ENCODE measurements around the gene EIF4G3. TPM values are rescaled to one million over a fixed set of nuclear protein-coding genes. Genes with fewer than 3 reads are reported as not detected.
"Not testable (repeated sequence)": the region's sequence is repeated elsewhere in the genome, so short reads cannot be mapped to it uniquely, and the experiment has no call there.

The EIF4G3 gene
- total and polyA plus RNA-seq, 12 donors = 13.3 to 50.2 (median 36.1) TPM

DNA sequence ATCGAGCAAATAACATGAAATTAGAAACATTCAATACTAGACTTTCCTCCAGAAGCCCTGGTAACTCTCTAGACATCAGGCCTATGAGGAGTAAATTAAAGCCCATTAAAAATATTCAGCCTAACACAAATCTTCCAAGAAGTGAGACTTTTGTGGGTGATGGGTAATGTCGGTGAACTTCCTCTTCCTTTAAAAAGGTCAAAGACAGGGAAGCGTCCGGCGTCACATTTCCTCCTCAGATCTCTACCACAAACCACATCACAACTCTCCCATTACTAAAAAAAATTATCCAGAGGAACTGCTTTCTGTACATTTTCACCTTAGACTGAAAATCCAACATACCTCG, 1.4 kb downstream of the EIF4G3 start:
- TF ChIP-seq, protein P1, sequence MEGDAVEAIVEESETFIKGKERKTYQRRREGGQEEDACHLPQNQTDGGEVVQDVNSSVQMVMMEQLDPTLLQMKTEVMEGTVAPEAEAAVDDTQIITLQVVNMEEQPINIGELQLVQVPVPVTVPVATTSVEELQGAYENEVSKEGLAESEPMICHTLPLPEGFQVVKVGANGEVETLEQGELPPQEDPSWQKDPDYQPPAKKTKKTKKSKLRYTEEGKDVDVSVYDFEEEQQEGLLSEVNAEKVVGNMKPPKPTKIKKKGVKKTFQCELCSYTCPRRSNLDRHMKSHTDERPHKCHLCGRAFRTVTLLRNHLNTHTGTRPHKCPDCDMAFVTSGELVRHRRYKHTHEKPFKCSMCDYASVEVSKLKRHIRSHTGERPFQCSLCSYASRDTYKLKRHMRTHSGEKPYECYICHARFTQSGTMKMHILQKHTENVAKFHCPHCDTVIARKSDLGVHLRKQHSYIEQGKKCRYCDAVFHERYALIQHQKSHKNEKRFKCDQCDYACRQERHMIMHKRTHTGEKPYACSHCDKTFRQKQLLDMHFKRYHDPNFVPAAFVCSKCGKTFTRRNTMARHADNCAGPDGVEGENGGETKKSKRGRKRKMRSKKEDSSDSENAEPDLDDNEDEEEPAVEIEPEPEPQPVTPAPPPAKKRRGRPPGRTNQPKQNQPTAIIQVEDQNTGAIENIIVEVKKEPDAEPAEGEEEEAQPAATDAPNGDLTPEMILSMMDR (IDR thresholded peaks at IDR 0.05) = no peak
- Histone ChIP-seq H3K9me3 (no peaks in the 10 kb centered on the region), H3K27me3 (no peaks in the 10 kb centered on the region), H3K36me3 (peaks cover 0 to 13% (median 0%) of the 10 kb centered on the region in 9 donors), H3K4me3 (peak overlapping the region; percentile 75 to 98 (median 92)), H3K27ac (peak overlapping the region; percentile 68 to 98 (median 96)), H3K4me1 (peaks cover 3 to 45% (median 31%) of the 10 kb centered on the region in 9 donors)
- ATAC-seq (peak in 2 of 8 donors; percentile 14 to 41), DNase-seq (peak in 1 of 2 donors; percentile 63)
- 2 to 3% methylated on average over 6 of the region's 6 CpGs for WGBS, 2 donors
- intact Hi-C loops (cut with DNase I) = loop anchor here in 2 of 10 donors (5.0 to 10.0 kb wide), 2 partner anchors 90 to 188 kb away; no protein-coding TSS in a partner anchor

DNA sequence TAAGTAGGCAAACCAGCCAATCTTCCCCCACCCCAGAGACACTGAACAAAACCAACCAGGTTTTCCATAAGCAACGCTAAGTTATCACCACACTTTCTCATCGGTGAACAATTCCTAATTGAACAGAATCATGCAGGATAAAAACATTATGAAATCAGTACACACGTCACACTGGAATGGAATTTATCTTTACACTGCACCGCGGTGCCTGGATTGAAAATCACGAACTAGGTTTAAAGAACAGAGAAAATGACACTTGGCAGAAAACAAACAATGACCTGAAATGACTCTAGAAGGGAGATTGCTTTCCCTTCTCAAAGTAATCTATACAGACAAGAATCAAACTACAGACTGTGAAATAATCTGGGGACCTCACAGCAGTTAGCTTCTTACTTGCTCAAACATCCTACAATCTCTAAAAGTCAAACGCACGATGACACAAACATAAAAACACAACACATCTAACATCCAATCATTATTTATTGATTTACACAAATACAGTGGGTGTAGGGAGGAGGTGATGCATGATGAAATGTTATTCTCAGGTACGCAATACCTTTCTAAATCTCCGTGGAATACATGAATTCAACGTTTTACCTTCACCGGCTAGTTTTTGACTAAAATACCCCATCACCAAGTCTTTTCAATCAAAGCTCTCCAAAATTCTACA, 1.9 kb downstream of the EIF4G3 start:
- H3K27me3 ChIP-seq = no peaks in the 10 kb centered on the region
- H3K9me3 ChIP-seq = no peaks in the 10 kb centered on the region
- peaks cover 0 to 18% (median 0%) of the 10 kb centered on the region in 9 donors for H3K36me3 ChIP-seq
- intact Hi-C loops (cut with DNase I) = loop anchor here in 2 of 10 donors (5.0 to 10.0 kb wide), 2 partner anchors 90 to 187 kb away; no protein-coding TSS in a partner anchor
- DNase-seq (no peak), ATAC-seq (no peak)
- H3K27ac ChIP-seq = peak overlapping the region in 9 of 10 donors; percentile 86 to 98 (median 96)
- H3K4me1 ChIP-seq = peaks cover 3 to 45% (median 31%) of the 10 kb centered on the region in 9 donors
- TF ChIP-seq, protein P1 (IDR thresholded peaks at IDR 0.05) = no peak
- H3K4me3 ChIP-seq = peak overlapping the region; percentile 75 to 98 (median 92)
- WGBS, 2 donors = 11 to 15% methylated on average over 12 of the region's 12 CpGs

DNA sequence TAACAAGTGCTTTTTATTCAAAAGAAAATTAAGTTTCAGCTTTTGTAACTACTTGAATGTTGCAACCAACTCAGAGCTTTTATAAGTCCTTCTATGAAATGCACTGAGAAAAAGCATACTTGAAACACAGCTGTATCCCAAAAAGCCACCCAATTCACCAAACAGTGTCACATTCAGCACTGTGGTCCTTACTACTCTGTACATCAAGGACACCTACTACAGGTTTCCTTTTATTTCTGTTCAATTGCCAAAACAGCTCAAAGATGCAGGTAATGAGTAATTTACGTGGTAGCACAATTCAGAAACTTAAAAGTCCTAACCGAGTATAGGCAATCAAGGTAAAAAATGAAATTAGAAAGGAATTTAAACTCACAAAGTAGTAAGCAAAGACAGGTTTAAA, 2.5 kb downstream of the EIF4G3 start:
- DNase-seq (no peak), ATAC-seq (no peak)
- H3K4me1 ChIP-seq = peaks cover 3 to 45% (median 31%) of the 10 kb centered on the region in 9 donors
- no peaks in the 10 kb centered on the region for H3K9me3 ChIP-seq
- 66 to 67% methylated on average over 2 of the region's 2 CpGs for WGBS, 2 donors
- TF ChIP-seq, protein P1 (IDR thresholded peaks at IDR 0.05) = no peak
- H3K27me3 ChIP-seq = no peaks in the 10 kb centered on the region
- H3K4me3 ChIP-seq = peak overlapping the region in 9 of 10 donors; percentile 75 to 98 (median 92)
- H3K27ac ChIP-seq = peak overlapping the region in 8 of 10 donors; percentile 86 to 98 (median 96)
- intact Hi-C loops (cut with DNase I) = loop anchor here in 1 of 10 donors (10.0 kb wide), 1 partner anchor 89 kb away; no protein-coding TSS in a partner anchor
- H3K36me3 ChIP-seq = peaks cover 0 to 24% (median 0%) of the 10 kb centered on the region in 9 donors

DNA sequence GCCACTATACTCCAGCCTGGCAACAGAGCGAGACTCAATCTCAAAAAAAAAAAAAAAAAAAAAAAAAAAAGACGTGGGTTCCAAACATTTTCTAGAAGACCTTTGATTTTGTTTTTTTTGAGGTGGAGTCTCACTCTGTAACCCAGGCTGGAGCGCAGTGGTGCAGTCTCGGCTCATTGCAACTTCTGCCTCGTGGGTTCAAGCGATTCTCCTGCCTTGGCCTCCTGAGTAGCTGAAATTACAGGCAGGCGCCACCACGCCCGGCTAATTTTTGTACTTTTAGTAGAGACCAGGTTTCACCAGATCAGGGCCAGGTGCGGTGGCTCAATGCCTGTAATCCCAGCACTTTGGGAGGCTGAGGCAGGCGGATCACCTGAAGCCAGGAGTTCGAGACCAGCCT, 3.6 kb downstream of the EIF4G3 start:
- DNase-seq, H3K4me3 ChIP-seq, H3K9me3 ChIP-seq, H3K27me3 ChIP-seq, ATAC-seq: not testable (repeated sequence)
- intact Hi-C loops (cut with DNase I) = loop anchor here in 1 of 10 donors (10.0 kb wide), 1 partner anchor 88 kb away; no protein-coding TSS in a partner anchor
- Histone ChIP-seq H3K36me3 (peaks cover 0 to 35% (median 0%) of the 10 kb centered on the region in 9 donors), H3K27ac (peak overlapping the region in 1 of 10 donors; percentile 96), H3K4me1 (peaks cover 3 to 45% (median 31%) of the 10 kb centered on the region in 9 donors)
- 92 to 96% methylated on average over 12 of the region's 12 CpGs for WGBS, 2 donors

DNA sequence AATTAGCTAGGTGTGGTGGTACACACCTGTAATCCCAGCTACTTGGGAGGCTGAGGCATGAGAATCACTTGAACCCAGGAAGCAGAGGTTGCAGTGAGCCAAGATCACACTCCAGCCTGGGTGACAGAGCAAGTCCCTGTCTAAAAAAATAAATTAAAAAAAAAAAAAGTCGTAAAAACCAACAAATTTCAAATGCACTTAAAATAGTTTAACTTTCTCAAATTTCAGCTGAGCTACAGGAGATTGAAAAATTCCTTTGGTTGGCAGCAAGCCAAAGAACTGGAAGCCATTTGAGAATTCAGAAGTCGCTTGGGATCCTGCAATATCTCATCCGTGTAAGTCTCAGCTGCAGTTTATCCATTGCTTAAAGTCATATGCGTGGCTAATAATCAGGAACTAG, 5.9 kb downstream of the EIF4G3 start:
- Histone ChIP-seq H3K27ac (peak overlapping the region in 6 of 10 donors; percentile 36 to 67 (median 50)), H3K36me3 (peaks cover 0 to 54% (median 0%) of the 10 kb centered on the region in 9 donors), H3K4me1 (peaks cover 3 to 41% (median 31%) of the 10 kb centered on the region in 9 donors)
- DNase-seq = peak in 1 of 2 donors; percentile 56
- not testable (repeated sequence) for H3K4me3 ChIP-seq, H3K27me3 ChIP-seq, H3K9me3 ChIP-seq
- intact Hi-C loops (cut with DNase I) = loop anchor here in 2 of 10 donors (1.0 to 10.0 kb wide), 2 partner anchors 21 to 86 kb away; no protein-coding TSS in a partner anchor
- WGBS, 2 donors = 24 to 31% methylated on average over 4 of the region's 4 CpGs
- peak in 2 of 8 donors; percentile 14 to 20 for ATAC-seq
